PC-3 (cell line): ENCODE results near the gene HASPIN. TPM values are rescaled to one million over a fixed set of nuclear protein-coding genes. Genes with fewer than 3 reads are reported as not detected.

ENCODE experiments used
- ATAC-seq: fragments of 200-7000 bp; cut with Tn5 transposase; 2 replicates; pipeline ENCODE4 v1.9.1; 2020; ENCODE audit warnings: mild to moderate bottlenecking, moderate library complexity
- BruUV-seq: library from RNA; stranded (reverse); fragments of 400-500 nt; replicated peaks from 2 replicates; lab custom pipeline; 2021; lab: Mats Ljungman, UMichigan
- CTCF ChIA-PET: fragments of 300-600 bp; sonication (Branson Sonifier 250); formaldehyde crosslinking; loops from one replicate; lab custom pipeline; 2022; ENCODE audit warnings: antibody characterized with exemption; lab: Charles Lee
- POLR2A ChIA-PET: fragments of 300-600 bp; sonication (Branson Sonifier 250); formaldehyde crosslinking; loops from one replicate; lab custom pipeline; 2022; ENCODE audit warnings: antibody characterized with exemption; ENCODE audit not compliant: unreplicated experiment; lab: Charles Lee
- DNase-seq: peaks from one replicate; pipeline ENCODE4 v3.0.0-alpha.2; 2015
- H2AFZ ChIP-seq: fragments of 300-600 bp; sonication (generic); 2 replicates; pipeline ENCODE4 v1.6.0; 2016; ENCODE audit warnings: antibody characterized with exemption, low read length
- H3F3A ChIP-seq: fragments of 300-600 bp; sonication (generic); one replicate; pipeline ENCODE4 v1.6.0; 2017; ENCODE audit warnings: antibody characterized with exemption, low read length, control low read depth, mild to moderate bottlenecking; ENCODE audit not compliant: unreplicated experiment
- H3K27ac ChIP-seq: fragments of 300-600 bp; sonication (generic); 2 replicates; pipeline ENCODE4 v1.5.1; 2016; ENCODE audit warnings: mild to moderate bottlenecking, low read length
- H3K27me3 ChIP-seq: fragments of 300-600 bp; sonication (generic); 2 replicates; pipeline ENCODE4 v1.6.1; 2016; ENCODE audit warnings: low read length, mixed read lengths
- H3K36me3 ChIP-seq: fragments of 300-600 bp; sonication (generic); 2 replicates; pipeline ENCODE4 v1.6.1; 2016; ENCODE audit warnings: low read depth, mixed run types, low read length, mixed read lengths
- H3K4me1 ChIP-seq: fragments of 300-600 bp; sonication (generic); 2 replicates; pipeline ENCODE4 v1.5.1; 2016; ENCODE audit warnings: low read length; ENCODE audit not compliant: insufficient read depth
- H3K4me2 ChIP-seq: fragments of 300-600 bp; sonication (generic); 2 replicates; pipeline ENCODE4 v1.6.0; 2016; ENCODE audit warnings: low read length
- H3K4me3 ChIP-seq: fragments of 300-600 bp; sonication (generic); 2 replicates; pipeline ENCODE4 v1.5.1; 2016; ENCODE audit warnings: mild to moderate bottlenecking, low read length, mixed read lengths
- H3K79me2 ChIP-seq: fragments of 300-600 bp; sonication (generic); 2 replicates; pipeline ENCODE4 v1.6.1; 2017; ENCODE audit warnings: low read length, mixed read lengths
- H3K9ac ChIP-seq: fragments of 300-600 bp; sonication (generic); 2 replicates; pipeline ENCODE4 v1.6.0; 2016; ENCODE audit warnings: mild to moderate bottlenecking, low read length
- H3K9me2 ChIP-seq: fragments of 300-600 bp; sonication (generic); replicated peaks from 2 replicates; pipeline ENCODE4 v1.6.1; 2016; ENCODE audit warnings: mixed run types, low read length, mixed read lengths
- H3K9me3 ChIP-seq: fragments of 300-600 bp; sonication (generic); 2 replicates; pipeline ENCODE4 v1.6.1; 2016; ENCODE audit warnings: low read length, mixed read lengths
- H4K20me1 ChIP-seq: fragments of 300-600 bp; sonication (generic); 2 replicates; pipeline ENCODE4 v1.6.1; 2016; ENCODE audit warnings: low read length, mixed read lengths
- CTCF ChIP-seq: fragments of 300-600 bp; sonication (generic); conservative IDR thresholded peaks from 2 replicates; pipeline ENCODE4 v1.5.1; 2017; ENCODE audit warnings: antibody characterized with exemption, low read depth, mild to moderate bottlenecking, low read length
- EZH2 ChIP-seq: fragments of 300-600 bp; sonication (generic); IDR thresholded peaks from one replicate; pipeline ENCODE4 v1.6.1; 2017; ENCODE audit warnings: antibody characterized with exemption, mild to moderate bottlenecking, low read length; ENCODE audit not compliant: unreplicated experiment
- EZH2phosphoT487 ChIP-seq: fragments of 300-600 bp; sonication (generic); IDR thresholded peaks from 2 replicates; pipeline ENCODE4 v1.6.1; 2018; ENCODE audit warnings: mild to moderate bottlenecking, antibody characterized with exemption, low read length, borderline replicate concordance
- intact Hi-C: fragments of 100-400 bp; cut with micrococcal nuclease; formaldehyde crosslinking; loops from 2 replicates; pipeline ENCODE4 v1.9.0; 2023
- total RNA-seq: library from RNA; depleted of rRNA; stranded (reverse); fragments of >200 nt; gene quantifications from 2 replicates; pipeline ENCODE4 v1.2.3, GENCODE V29; 2014

Gene HASPIN
- total RNA-seq, 1 experiment from 2014 or later: 10.6 TPM

- H3K9me2 ChIP-seq: no peaks in the 10 kb centered on the region
- ChIA-PET POLR2A (no interaction called here), CTCF (no interaction called here)
- H3K36me3 ChIP-seq: no peaks in the 10 kb centered on the region
- H4K20me1 ChIP-seq: no peaks in the 10 kb centered on the region
- no peaks in the 10 kb centered on the region for H3K27me3 ChIP-seq
- H3K9ac ChIP-seq: no peak overlapping the region
- H3K4me1 ChIP-seq: no peaks in the 10 kb centered on the region
- H3K4me2 ChIP-seq: no peak overlapping the region
- H3K9me3 ChIP-seq: no peaks in the 10 kb centered on the region
- no peak for TF ChIP-seq EZH2
- TF ChIP-seq EZH2phosphoT487: no peak
- TF ChIP-seq CTCF: no peak
- intact Hi-C loops: no loop called here
- H3K79me2 ChIP-seq: 0 out of 2 replicates have a peak, but pooled peaks cover 1% of the 10 kb centered on the region
- ATAC-seq (no peak), DNase-seq (no peak)
- no peaks in the 10 kb centered on the region for H3F3A ChIP-seq
- no TSS peak for BruUV-seq
- H3K27ac ChIP-seq: no peak overlapping the region
- no peak overlapping the region for H3K4me3 ChIP-seq
- H2AFZ ChIP-seq: no peak overlapping the region
Observed at GRCh38 chr17:3689262-3690093, 34.2 kb upstream of the HASPIN start.

DNA sequence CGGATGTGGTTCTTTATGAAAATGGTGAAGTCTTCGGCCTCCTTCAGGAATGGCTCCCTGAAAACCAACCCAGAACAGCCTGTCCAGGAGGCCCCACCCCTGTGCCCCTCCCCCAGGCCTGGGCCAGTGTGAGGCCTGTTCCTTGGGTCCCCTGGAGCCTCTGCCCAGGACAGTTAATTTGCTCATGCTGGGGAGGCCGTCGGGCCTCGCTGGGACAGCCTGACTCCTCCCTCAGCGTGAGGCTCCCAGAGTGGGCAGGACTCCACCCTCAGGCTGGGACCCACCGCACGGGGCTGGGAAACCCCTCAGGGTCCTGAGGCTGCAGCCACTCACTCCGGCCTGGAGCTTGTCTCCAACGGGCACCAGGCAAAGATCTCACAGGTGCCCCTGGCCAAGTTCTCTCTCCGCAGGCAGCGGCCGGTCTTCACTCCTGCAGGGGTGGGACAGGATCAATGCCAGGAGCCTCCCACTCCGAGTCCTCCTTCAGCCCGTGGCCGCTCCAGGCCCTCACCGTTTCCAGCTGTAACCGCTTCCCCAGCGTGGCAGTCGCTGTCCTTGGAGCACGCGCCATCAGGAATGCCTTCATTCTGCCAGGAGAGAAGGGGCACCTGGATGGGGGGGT lies 33.5 kb upstream of the HASPIN start:
- intact Hi-C loops: no loop called here
- BruUV-seq: no TSS peak

More for the DNA sequence above, 33.5 kb upstream of the HASPIN start:
- H3K9ac ChIP-seq: no peak overlapping the region
- 0 out of 2 replicates have a peak, but pooled peaks cover 4% of the 10 kb centered on the region for H3K79me2 ChIP-seq
- H3K36me3 ChIP-seq: no peaks in the 10 kb centered on the region
- no peaks in the 10 kb centered on the region for H3K9me2 ChIP-seq
- TF ChIP-seq CTCF (no peak), EZH2 (no peak), EZH2phosphoT487 (no peak)
- H3K27ac ChIP-seq: no peak overlapping the region
- ChIA-PET POLR2A (no interaction called here), CTCF (no interaction called here)
- ATAC-seq: no peak
- no peak overlapping the region for H3K4me2 ChIP-seq
- no peak overlapping the region for H3K4me3 ChIP-seq
- H3K27me3 ChIP-seq: no peaks in the 10 kb centered on the region
- H2AFZ ChIP-seq: no peak overlapping the region
- no peaks in the 10 kb centered on the region for H3F3A ChIP-seq
- H4K20me1 ChIP-seq: no peaks in the 10 kb centered on the region
- peaks cover 3% of the 10 kb centered on the region; the same call in 1 of the 2 replicates for H3K4me1 ChIP-seq
- no peak for DNase-seq
- no peaks in the 10 kb centered on the region for H3K9me3 ChIP-seq
